Measurements from ENCODE around the gene MOB3A.

The MOB3A gene

GRCh38 chr19:2046046-2046907, 49.8 kb downstream of the MOB3A start:
- DNase-seq (ENCODE audit: low spot score): no peak

- DNase-seq (ENCODE audit: low spot score): no peak
Observed at GRCh38 chr19:2045501-2046045, 50.6 kb downstream of the MOB3A start.

GRCh38 chr19:2044709-2045500, 51.2 kb downstream of the MOB3A start:
- no peak for DNase-seq (ENCODE audit: low spot score)

- DNase-seq (ENCODE audit: low spot score): no peak
Observed at GRCh38 chr19:2043961-2044708, 52.0 kb downstream of the MOB3A start.

GRCh38 chr19:2043251-2043641, 52.9 kb downstream of the MOB3A start:
- no peak for DNase-seq (ENCODE audit: low spot score)

GRCh38 chr19:2042485-2043250, 53.5 kb downstream of the MOB3A start:
- DNase-seq (ENCODE audit: low spot score): no peak

GRCh38 chr19:2041683-2042484, 54.2 kb downstream of the MOB3A start:
- peak; percentile 100 for DNase-seq (ENCODE audit: low spot score)

- DNase-seq (ENCODE audit: low spot score): no peak
Observed at GRCh38 chr19:2041433-2041682, 54.8 kb downstream of the MOB3A start.

- no peak for DNase-seq (ENCODE audit: low spot score)
Observed at GRCh38 chr19:2040647-2041432, 55.3 kb downstream of the MOB3A start.

GRCh38 chr19:2039959-2040646, 56.0 kb downstream of the MOB3A start:
- no peak for DNase-seq (ENCODE audit: low spot score)

- DNase-seq (ENCODE audit: low spot score): no peak
Observed at GRCh38 chr19:2039089-2039958, 56.8 kb downstream of the MOB3A start.

- no peak for DNase-seq (ENCODE audit: low spot score)
Observed at GRCh38 chr19:2038284-2039088, 57.6 kb downstream of the MOB3A start.

GRCh38 chr19:2037651-2038255, 58.4 kb downstream of the MOB3A start:
- no peak for DNase-seq (ENCODE audit: low spot score)

GRCh38 chr19:2036424-2036823, 59.7 kb downstream of the MOB3A start:
- DNase-seq (ENCODE audit: low spot score): no peak

GRCh38 chr19:2035590-2035991, 60.5 kb downstream of the MOB3A start:
- no peak for DNase-seq (ENCODE audit: low spot score)

GRCh38 chr19:2034729-2035589, 61.2 kb downstream of the MOB3A start:
- DNase-seq (ENCODE audit: low spot score): peak; percentile 79

All from iPS-NIHi11 (cell line).